ENCODE results near the gene PHACTR2.
"Not testable (repeated sequence)": the region's sequence is repeated elsewhere in the genome, so short reads cannot be mapped to it uniquely, and the experiment has no call there.

PHACTR2 gene

DNA sequence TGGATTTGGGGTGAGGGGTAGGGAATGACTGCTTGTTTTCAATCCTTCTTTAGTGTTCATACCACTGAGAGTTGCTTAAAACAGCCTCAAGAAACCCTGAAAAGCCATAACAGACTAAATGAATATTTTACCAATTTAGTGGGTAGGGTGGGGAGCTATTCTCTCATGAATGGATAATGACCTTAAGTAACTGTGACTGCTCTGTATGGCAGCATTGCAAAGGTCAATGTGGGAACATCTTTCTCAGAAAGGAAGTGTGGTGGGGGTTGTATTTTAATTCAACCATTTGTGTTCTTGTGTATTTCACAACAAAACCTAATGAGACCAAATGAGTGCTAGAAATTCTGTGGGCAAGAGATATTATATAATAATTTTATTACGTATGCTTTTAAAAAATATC lies 55.7 kb downstream of the PHACTR2 start:
- Mint-ChIP-seq H3K36me3 (ENCODE audit: low read depth) (peaks cover 14% of the 10 kb centered on the region), H3K27me3 (ENCODE audit: low read depth) (no peaks in the 10 kb centered on the region), H3K27ac (peak overlapping the region in 1 of 3 experiments; percentile 28), H3K9me3 (no peaks in the 10 kb centered on the region), H3K4me3 (no peak overlapping the region), H3K4me1 (peaks cover 14% of the 10 kb centered on the region)
- no peak for TF ChIP-seq CTCF (IDR thresholded peaks at IDR 0.05; ENCODE audit: unreplicated experiment in 3 of 3)

DNA sequence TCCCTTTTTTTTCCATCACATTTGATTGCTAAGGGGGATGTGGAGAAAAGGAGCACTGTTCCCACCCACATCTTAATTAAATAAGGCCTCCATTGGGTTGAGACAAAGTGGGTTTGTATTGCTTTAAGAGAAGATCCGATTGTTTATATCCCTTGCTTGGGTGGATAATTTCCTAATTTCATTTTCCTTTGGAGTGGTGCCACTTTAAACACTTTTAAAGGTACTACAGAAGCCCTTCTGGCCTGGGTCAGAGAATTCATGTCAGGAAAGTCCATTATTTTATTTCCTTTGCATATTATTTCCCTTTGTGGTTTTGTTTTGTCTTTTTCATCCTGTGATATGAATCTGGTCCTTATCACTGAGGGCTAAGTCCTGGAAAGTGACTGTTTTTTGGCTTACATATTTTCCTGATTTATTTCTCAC lies 56.9 kb downstream of the PHACTR2 start:
- TF ChIP-seq CTCF (IDR thresholded peaks at IDR 0.05; ENCODE audit: unreplicated experiment in 3 of 3), result no peak
- H3K4me3 Mint-ChIP-seq, result no peak overlapping the region
- H3K36me3 Mint-ChIP-seq (ENCODE audit: low read depth), result peaks cover 7% of the 10 kb centered on the region
- peak overlapping the region in 2 of 3 experiments; percentile 38 to 47 for H3K27ac Mint-ChIP-seq
- no peaks in the 10 kb centered on the region for H3K9me3 Mint-ChIP-seq
- peaks cover 14% of the 10 kb centered on the region for H3K4me1 Mint-ChIP-seq
- no peaks in the 10 kb centered on the region for H3K27me3 Mint-ChIP-seq (ENCODE audit: low read depth)

GRCh38 chr6:143738072-143738690 lies 60.4 kb downstream of the PHACTR2 start:
- not testable (repeated sequence) for H3K36me3 Mint-ChIP-seq (ENCODE audit: low read depth); H3K4me3 Mint-ChIP-seq; H3K27me3 Mint-ChIP-seq (ENCODE audit: low read depth); H3K9me3 Mint-ChIP-seq; H3K27ac Mint-ChIP-seq
- peaks cover 18% of the 10 kb centered on the region for H3K4me1 Mint-ChIP-seq

GRCh38 chr6:143739341-143739851 lies 61.6 kb downstream of the PHACTR2 start:
- H3K4me1 Mint-ChIP-seq, result peaks cover 24% of the 10 kb centered on the region
- no peaks in the 10 kb centered on the region for H3K27me3 Mint-ChIP-seq (ENCODE audit: low read depth)

DNA sequence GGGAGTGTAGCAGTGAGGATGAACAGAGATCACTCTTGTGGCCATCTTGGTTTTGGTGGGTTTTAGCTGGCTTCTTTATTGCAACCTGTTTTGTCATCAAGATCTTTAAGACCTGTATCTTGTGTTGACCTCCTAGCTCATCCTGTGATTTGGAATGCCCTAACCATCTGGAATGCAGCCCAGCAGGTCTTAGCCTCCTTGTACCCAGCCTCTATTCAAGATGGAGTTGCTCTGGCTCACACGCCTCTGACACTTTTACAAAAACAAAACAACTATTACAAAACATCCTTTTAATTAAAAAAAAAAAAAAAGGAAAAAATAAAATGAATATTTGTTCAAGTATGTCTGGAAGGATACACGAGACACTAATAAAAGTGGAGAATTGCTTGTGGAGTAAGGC lies 62.4 kb downstream of the PHACTR2 start:
- H3K4me1 Mint-ChIP-seq, result peaks cover 25% of the 10 kb centered on the region
- H3K9me3 Mint-ChIP-seq, result no peaks in the 10 kb centered on the region
- no peaks in the 10 kb centered on the region for H3K27me3 Mint-ChIP-seq (ENCODE audit: low read depth)
- H3K36me3 Mint-ChIP-seq (ENCODE audit: low read depth), result no peaks in the 10 kb centered on the region
- peak overlapping the region in 1 of 3 experiments; percentile 34 for H3K27ac Mint-ChIP-seq
- TF ChIP-seq CTCF (IDR thresholded peaks at IDR 0.05; ENCODE audit: unreplicated experiment in 3 of 3), result no peak
- H3K4me3 Mint-ChIP-seq, result no peak overlapping the region

More at GRCh38 chr6:143739341-143739851, 61.6 kb downstream of the PHACTR2 start:
- Mint-ChIP-seq H3K36me3 (ENCODE audit: low read depth) (no peaks in the 10 kb centered on the region), H3K4me3 (no peak overlapping the region), H3K27ac (no peak overlapping the region), H3K9me3 (no peaks in the 10 kb centered on the region)
- no peak for TF ChIP-seq CTCF (IDR thresholded peaks at IDR 0.05; ENCODE audit: unreplicated experiment in 3 of 3)

GRCh38 chr6:143741480-143741879 lies 63.7 kb downstream of the PHACTR2 start:
- Mint-ChIP-seq H3K4me1 (peaks cover 38% of the 10 kb centered on the region), H3K9me3 (no peaks in the 10 kb centered on the region), H3K4me3 (no peak overlapping the region), H3K27me3 (ENCODE audit: low read depth) (no peaks in the 10 kb centered on the region), H3K27ac (peak overlapping the region in 2 of 3 experiments; percentile 67 to 97), H3K36me3 (ENCODE audit: low read depth) (no peaks in the 10 kb centered on the region)
- no peak for TF ChIP-seq CTCF (IDR thresholded peaks at IDR 0.05; ENCODE audit: unreplicated experiment in 3 of 3)

All from nephron (organoid).